GM18951 (cell line): ENCODE data around the gene MAP3K15.

Experiments used
- POLR2A ChIP-seq: IDR thresholded peaks from 4 replicates; pipeline ENCODE4 v1.6.1; 2011; ENCODE audit warnings: mild to moderate bottlenecking; ENCODE audit not compliant: insufficient read length, insufficient read depth; ENCODE audit errors: extremely low read depth
- in situ Hi-C: fragments of 300-500 bp; cut with MboI; formaldehyde crosslinking; loops from one replicate; pipeline ENCODE4 v1.12.0; 2022; ENCODE audit warnings: low sequenced_read_pairs, mixed read lengths, inconsistent platforms; ENCODE audit not compliant: unreplicated experiment

MAP3K15 gene

GRCh38 chrX:19343085-19343534 lies 172.2 kb downstream of the MAP3K15 start:
- no peak for TF ChIP-seq POLR2A
- in situ Hi-C loops, result loop anchor here (25.0 kb wide), 2 partner anchors 306 to 431 kb away; no protein-coding TSS in a partner anchor

GRCh38 chrX:19342331-19342906 lies 172.9 kb downstream of the MAP3K15 start:
- no peak for TF ChIP-seq POLR2A
- in situ Hi-C loops, result loop anchor here (25.0 kb wide), 2 partner anchors 305 to 430 kb away; no protein-coding TSS in a partner anchor

- TF ChIP-seq POLR2A, result no peak
- in situ Hi-C loops, result loop anchor here (10.0 to 25.0 kb wide), 3 partner anchors 298 to 950 kb away; no protein-coding TSS in a partner anchor
Measured at GRCh38 chrX:19334945-19335626, 180.2 kb downstream of the MAP3K15 start.

GRCh38 chrX:19332983-19333382 lies 182.3 kb downstream of the MAP3K15 start:
- in situ Hi-C loops, result loop anchor here (10.0 to 25.0 kb wide), 3 partner anchors 296 to 948 kb away; no protein-coding TSS in a partner anchor
- no peak for TF ChIP-seq POLR2A

- no peak for TF ChIP-seq POLR2A
- in situ Hi-C loops, result loop anchor here (10.0 to 25.0 kb wide), 3 partner anchors 295 to 947 kb away; no protein-coding TSS in a partner anchor
Measured at GRCh38 chrX:19331831-19332230, 183.5 kb downstream of the MAP3K15 start.

- in situ Hi-C loops, result loop anchor here (25.0 kb wide), 2 partner anchors 289 to 414 kb away; no protein-coding TSS in a partner anchor
- TF ChIP-seq POLR2A, result no peak
Measured at GRCh38 chrX:19326567-19326966, 188.7 kb downstream of the MAP3K15 start.
